ENCODE results near the gene DHRS7B.
"Not testable (repeated sequence)": the region's sequence is repeated elsewhere in the genome, so short reads cannot be mapped to it uniquely, and the experiment has no call there.

The DHRS7B gene

DNA sequence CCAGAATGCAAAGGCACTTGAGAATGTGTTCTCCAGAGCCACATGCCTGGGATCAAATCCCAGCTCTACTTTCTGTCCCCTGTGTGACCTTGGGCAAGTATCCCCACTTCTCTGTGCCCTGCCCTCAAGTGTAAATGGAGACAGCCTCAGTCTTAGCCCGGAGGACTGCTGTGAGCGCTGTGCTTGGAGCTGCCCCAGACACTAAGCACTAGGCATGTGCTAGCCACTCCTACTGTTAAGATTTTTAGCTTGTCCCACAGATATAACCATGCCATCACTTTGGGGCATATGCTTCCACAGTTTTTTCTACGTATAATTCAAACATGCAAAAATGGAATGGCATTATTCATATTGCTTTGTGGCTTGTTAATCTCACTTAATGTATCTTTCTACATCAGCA is 57.8 kb downstream of the DHRS7B start:
- DNase-seq = no peak

DNA sequence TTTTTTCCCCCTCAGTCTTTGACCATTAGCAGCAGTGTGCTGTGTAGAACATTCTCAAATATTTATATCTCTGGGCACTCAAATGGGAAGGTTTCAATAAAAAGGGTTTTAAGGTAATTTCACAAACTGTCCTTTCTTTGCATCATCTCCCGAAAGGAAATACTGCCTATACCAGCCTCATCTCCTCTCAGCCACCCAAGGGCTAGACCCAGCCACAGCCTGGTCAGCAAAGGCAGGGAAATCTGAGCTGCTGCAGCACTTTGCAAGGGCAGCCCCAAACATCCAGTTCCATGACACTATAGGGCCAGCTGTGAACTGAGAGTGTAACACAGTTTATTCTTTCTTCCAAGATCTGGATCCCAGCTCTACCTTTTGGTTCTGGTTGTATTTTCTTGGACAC is 58.3 kb downstream of the DHRS7B start:
- no peak for DNase-seq

DNA sequence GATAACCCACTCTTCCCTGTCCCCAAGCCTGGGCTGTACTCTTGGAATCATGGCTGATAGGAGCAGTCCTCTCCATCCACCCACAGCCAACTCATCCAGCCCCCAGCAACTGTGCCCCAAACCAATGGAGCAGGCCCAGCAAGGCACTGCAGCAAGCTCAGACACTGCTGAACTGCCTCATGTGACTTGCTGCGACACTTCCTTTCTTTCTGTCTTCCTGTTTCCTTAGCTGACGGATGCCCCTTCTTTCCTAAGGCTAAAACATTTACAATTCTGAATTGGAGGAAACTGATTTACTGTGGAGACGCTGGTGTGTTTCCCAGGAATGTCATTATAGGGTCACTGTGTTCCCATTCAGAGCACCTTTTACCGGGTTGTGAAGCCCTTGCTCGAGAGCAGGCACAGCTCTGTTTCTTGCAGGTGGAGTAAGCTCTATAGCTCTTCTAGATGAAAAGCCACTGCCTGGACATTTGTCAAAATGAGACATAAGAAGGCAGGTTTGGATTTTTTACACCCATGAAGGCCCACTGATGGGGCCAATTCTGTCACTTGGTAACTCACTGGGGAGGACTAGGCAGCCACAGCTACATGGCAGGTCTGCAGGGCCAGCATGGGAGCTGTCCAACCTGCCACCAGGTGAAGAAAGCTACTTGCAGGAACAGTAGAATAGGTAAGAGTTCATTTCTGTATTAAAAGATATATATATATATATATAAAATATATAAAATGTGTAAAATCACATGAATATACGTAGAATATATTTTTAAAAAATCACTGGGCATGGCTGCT is 59.8 kb downstream of the DHRS7B start:
- DNase-seq = no peak

DNA sequence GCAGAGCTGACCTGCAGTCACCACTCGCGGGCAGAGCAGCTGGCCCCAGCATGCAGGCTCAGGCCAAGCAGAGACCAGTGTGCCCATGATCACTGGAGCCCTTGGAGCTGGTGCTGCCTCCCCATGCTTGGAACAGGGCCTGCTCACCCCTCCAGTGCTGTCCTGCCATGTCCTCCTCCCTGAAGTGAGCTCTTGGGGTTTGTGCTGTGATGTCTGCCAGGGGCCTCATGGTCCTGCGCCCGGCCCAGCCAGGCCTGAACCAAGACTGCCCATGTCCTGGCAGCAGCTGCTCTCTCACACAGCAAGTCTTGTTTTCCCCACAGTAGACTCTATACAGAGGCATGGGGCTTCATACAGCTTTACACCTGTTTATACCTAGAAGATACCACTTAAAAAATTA is 62.6 kb downstream of the DHRS7B start:
- no peak for DNase-seq

DNA sequence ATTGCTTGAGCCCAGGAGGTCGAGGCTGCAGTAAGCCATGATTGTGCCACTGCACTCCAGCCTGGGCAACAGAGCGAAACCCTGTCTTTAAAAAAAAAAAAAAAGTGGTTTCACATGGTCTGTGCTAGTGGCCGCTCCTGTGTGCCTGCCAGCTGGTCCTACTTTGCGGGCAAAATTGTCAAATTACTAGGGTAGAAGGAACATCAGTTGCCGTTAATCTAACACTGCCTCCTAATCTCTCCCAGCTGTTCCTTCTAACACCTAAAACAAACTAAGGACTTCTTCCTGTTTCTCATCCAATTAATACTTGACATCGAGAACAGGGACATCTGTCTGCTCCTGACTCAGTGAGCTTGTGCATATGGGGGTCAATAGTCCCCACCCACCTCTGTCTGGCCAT is 63.3 kb downstream of the DHRS7B start:
- no peak for DNase-seq

DNA sequence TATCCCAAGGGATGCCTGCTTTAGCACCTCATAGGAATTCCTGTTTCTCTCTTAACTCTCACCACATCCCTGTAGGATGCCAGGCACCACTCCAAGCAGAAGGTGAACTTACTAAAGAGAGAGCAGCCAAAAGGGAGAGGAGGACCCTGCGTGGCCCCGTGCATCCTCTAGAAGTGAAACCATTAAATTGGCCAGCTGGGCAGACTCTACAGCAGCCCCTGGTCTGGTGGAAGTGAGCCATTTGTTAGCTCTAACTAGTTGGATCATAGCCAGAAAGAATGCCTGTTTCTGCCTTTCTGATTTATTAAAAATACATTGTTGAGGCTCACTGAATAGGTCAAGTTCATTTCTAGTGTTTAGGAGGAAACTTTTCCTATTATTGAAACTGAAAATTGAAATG is 64.9 kb downstream of the DHRS7B start:
- no peak for DNase-seq

DNA sequence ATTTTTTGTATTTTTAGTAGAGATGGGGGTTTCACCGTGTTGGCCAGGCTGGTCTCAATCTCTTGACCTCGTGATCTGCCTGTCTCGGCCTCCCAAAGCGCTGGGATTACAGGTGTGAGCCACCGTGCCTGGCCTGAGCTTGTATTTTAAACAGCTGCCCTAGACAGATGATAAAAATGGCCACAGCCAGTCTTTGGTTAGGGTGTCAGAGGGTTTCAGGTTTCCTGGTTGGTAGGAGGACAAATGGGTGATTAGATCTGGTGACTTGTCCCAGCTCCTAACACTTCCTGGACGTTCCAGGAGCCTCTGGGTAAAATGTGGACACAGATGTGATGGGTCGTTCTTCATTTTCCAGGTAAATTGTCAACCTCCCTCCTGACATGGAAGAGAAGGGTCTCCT is 65.7 kb downstream of the DHRS7B start:
- not testable (repeated sequence) for DNase-seq

DNA sequence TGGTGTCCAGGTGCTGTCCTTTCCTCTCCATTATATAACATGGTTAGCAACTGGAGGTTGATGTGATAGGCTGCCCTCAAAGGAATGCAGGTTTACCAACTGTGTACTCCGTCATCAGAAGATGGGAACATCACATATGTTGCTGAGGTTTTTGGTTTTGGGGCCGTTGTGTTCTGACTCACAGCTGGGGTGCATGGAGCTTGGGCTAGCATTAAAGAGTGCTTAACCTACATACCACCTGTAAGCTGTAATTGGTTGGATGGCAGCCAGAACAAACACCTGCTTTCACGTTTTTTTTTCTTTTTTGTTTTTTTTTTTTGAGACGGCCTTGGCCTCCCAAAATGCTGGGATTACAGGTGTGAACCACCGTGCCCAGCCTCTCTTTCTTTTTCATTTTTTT is 66.3 kb downstream of the DHRS7B start:
- no peak for DNase-seq

DNA sequence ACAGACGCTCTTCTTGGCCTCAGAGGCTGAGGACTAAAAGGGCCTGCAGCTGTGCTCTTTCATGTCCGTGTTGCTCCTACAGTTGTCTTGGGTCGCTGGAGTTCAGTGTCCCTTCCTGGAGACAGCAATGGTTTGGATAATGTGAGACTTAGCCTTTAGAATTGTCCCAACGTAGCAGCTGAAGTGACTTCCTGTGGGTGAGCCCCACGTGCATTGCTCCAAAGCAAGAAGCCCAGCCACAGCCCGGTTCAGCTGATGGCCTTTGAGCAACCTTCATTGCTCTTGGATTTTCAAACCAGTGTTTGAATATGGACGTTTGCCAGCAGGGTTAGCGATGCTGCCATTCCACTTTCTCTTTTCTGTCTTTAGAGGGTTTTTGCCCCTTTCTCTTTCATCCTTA is 67.5 kb downstream of the DHRS7B start:
- no peak for DNase-seq

DNA sequence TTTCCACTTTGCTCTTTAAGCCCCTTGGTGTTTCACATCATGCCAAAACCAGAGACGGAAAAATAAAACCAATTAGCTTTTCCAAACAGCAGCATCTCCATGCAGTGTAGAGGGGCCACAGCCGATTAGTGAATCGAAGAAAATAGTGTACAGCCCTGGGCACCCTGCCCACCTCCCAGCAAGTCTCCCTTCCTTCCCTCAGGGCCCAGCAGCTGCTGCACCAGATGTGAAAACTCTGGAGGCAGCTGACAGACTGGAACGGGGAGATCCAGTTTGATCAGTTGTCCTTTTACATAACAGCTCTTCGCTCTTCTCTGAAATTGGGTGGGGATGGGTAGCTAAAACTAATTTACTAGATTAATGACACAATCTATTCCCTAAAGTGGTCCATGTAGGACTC is 67.9 kb downstream of the DHRS7B start:
- DNase-seq = no peak

DNA sequence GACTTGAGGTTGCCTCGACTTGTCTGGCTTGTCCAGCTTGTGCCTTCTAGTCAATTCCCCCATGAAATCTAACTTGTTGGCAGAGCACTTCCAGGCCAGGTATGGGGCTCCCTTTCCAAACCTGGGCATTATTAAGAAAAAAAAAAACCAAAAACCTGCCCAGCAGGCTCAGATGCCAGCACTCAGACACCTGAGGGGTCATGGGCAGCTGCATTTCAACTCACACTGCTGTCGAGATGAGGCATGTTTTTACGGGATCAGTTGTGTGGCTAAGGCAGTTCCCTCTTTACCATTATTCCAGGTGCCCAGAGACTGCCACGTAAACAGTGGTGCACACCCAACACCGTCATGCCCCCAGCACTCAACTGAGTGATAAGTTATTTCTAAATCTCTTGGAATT is 69.4 kb downstream of the DHRS7B start:
- no peak for DNase-seq

DNA sequence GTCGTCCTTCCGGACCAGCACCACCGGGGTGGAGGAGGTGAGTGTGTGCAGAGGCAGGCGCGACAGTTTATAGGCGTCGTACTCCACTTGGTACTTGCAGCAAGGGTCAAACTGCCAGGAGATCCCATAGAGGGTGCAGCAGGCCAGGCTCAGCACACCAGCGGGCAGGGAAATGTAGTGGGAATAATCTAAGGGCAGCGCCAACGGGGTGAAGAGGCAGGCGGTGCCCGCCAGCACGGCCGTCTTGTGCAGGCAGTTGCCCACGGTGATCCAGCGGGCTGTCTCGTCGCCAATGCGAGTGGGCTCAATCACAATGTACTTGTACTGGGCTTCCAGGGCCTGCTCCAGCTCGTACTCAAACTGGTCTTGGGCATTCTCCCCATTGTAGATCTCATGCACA is 71.6 kb downstream of the DHRS7B start:
- no peak for DNase-seq

DNA sequence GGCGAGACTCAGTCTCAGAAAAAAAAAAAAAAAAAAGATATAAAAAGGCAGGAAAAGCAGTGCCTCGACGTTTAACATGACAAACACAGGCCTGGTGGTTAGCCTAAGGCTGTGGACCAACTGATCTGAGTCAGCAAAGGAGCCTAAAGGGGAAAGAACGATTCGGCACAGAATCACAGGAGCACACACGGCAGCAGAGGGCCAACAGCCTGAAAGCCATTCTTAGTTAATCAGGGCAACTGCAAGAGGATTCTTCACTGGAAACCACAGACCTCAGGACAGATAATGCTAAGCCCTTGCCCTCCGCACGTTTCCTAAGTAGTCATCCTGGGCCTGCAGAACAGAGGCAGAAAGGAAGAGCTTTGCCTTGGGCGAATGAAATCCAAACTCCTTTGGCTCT is 72.5 kb downstream of the DHRS7B start:
- DNase-seq = no peak

DNA sequence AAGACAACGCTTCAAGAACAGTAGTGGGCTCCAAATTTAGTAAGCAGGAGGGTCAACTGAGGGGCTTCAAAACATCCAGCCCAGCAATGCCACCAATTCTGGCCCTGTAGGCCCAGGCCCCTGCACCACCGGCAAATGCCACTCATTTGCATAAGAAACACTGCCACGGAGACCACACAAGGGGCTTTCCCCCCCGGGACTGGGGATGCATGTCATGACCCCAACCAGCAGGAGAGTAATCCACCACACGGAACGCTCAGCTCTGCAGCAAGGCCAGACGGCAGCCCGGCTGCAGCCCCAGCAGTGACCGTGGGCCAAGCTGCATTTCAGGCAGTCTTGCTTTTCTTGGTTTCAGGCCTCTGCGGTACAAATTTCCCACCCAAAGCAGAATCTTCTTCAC is 73.1 kb downstream of the DHRS7B start:
- DNase-seq = peak; percentile 57

DNA sequence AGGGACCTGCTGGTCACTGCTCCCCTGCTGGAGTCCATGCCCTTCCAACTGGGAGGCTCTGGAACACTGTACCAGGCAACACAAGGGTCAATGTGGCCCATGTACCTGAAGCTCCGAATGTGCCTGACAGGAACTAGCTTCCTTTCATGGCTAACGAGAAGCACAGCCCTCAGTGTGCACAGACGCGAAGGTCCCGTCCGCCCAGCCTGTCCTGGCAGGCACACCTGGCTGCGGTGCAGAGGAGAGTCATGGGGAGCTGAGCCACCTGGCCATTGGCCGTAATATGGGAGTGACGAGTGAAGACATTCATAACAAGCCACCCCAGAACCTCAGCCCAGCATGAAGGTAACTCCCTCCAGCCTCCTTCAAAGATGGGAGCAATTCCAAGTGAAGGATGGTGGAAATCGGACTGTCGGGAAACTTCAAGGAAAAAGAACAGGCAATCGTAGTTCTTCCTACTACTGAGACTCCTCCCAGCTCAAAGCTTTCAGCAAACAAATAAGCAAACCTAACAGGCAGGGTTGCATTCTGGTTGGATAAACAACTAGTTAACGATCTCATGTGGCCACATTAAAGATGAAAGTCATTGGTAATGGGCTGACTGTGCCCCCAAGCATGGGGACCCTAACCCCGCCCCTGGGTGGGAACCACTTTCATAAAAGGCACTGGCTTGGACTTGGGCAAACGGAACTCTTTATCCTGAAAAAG is 74.0 kb downstream of the DHRS7B start:
- DNase-seq = no peak

DNA sequence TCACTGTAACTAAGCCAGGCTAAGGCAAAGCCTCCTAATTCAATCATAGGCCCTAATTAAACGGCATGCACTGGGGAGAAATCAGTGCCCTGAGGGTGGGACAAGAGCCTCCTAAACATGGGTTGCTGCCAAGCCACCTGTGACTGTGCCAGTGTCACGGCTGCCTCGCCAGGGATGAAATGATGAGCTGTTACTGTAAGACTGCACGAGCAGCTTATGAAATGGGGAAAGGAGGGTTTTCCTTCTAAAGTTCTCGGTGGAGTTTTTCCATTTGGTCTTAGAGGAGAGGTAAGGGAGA is 74.5 kb downstream of the DHRS7B start:
- no peak for DNase-seq

DNA sequence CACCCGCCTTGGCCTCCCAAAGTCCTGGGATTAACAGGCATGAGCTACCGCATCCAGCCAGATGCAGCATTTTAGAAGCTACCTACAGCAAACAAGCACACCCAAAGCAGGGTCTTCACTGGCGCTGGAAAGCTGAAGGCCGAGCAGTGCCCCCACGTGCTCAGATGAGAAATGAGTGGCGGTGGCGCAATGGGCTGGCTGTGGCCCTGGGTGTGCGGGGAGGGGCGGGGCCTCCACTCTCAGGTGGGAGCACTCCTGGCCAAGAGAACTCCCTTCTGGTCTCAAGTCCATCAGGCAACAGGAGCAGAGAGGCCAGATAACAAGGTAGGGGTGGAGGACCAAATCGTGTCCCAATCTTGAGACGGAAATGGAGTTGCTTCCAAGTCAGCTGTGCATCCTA is 75.1 kb downstream of the DHRS7B start:
- no peak for DNase-seq

DNA sequence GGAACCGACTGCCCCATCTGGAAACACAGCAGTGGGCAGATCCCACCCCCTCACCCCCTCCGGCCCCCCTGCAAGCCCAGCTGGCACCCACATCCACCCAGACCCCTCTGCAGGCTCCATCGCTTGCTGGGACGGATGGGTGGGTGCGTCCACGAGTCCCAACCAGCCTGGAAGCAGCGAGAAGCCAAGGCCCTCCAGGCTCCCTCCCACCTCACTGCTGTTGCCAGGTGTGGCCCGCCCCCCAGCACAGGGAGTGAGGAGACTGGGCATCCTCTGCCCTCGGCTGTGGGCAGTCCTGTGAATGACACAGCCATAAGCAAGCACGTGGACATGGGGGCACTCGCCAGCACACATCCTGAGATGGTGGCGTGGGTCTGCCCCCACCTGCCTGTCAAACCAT is 75.7 kb downstream of the DHRS7B start:
- DNase-seq = no peak

DNA sequence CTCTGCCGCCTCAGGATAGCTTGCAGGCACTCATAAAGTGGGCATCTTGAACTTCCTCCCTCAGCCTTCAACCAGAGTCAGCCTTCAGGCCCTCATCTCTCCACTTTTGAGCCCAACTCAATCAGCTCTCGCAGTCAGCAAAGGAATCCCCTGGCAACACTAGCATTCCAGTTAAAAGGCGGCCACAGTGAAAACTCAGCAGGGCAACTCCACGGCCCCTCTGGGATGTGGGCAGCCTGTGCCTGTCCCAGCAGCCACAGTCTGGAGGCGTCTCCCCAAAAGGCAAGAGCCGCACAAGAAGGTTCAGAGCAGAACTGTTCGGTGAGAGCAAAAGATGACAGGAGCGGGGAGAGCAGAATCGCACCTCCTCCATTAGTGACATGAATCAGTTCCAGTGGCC is 78.2 kb downstream of the DHRS7B start:
- DNase-seq = no peak

DNA sequence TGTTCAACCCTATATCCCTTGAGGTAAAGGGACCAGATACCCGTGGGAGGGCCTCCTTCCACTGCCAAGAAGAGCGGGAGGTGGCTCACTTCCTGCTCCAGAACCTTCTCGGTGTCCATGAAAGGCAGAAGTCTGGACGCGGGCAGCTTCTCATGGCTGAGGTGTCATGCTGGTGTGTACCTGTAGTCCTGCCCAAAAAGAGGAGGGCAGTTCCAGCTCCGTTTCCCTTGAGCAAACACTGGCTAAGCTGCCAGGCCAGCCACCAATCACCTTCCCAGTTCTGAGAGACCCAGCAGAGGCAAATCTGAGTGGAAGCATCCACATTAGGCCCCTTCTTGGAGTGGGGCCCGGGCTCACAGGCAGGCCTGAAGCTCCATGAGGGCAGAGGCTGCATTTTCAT is 81.6 kb downstream of the DHRS7B start:
- DNase-seq = no peak

DNA sequence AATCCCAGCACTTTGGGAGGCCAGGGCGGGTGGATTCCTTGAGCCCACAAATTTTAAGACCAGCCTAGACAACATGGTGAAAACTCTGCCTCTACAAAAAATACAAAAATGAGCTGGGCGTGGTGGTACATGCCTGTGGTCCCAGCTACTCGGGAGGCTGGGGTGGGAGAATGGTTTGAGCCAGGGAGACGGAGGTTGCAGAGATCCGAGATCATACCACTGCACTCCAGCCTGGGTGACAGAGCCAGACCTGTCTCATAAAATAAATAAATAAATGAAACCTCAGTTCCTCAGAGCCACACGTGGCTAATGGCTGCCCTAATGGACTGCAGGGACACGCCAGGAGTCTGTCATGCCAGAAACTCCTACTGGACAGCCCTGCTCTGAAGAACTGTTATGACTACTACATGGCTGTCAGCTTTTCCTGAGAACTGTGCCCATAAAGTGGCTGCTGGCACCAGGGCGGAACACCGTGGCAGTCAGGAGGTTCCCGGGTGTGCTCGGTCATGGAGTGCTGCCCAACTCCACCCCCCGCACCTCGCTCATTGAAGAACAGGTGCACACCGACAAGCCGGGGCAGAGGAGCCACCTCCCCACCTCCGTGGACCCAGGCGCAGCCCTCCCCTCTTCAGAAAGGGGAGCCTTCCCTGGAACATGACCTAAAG is 82.9 kb downstream of the DHRS7B start:
- DNase-seq = no peak

DNA sequence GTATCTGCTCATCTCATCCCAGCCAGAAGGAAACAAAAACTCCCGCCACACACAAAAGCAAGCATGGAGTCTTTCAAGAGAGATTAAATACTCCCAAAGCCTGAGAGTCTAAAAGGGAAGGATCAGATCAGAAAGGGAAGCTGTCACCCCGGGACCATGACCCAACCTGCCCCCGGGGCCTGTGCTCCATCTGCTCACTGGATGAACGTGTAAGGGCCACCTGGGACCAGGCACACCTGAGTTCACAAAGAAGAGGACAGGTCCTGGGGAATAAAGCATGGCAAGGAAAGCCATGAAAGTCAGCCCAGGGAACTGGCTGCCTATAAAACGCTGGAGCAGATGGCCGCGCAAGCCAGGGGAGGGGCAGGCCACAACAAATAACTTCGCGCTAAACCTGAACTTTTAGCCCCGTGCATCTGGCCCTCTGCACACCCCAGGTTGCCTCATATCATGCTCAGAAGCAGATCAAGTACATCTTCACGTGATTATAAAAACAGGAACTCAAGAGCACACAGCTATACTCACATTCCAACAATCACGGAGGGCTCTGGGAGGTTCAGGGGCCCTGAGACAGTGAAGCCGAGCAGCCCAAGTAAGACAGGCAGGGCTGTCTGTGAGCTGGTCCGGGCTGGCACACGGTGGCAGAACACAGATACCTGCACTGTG is 83.8 kb downstream of the DHRS7B start:
- no peak for DNase-seq

DNA sequence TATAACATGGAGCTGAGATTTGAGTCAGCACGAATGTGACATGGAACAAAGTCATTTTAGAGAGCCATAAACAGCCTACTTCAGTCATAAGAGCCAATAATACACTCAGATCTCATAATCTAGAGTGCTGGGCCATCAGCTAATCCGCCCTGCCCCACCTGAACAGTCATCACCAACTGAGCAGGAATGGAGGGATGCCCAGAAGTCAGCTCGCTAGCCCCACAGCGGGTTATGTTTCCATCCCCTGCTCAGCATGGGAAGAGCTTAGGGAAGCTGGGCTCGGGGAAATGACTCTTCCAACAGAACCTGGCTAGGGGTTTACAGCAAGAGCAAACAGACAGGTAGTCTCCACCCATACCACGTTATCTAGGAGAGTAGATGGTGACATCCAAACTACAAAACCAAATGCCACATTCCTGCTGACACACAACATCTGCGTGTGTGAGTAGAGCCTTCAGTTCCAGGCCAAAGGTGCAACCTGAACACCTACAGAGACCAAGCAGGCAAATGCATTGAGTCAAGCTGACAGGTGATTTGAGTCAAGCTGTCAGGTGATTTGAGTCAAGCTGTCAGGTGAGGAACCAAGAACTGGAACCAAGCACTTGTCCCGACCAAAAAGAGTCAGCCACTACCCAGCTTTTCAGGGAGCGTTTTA is 85.2 kb downstream of the DHRS7B start:
- no peak for DNase-seq
